SK-N-SH (cell line): ENCODE results near the gene ZCCHC8.

Experiments used
- EP300 ChIP-seq, 2 experiments: IDR thresholded peaks; 2 replicates each; pipeline versions ENCODE4 v1.4.0 to v1.6.1; 2012; ENCODE audit warnings: borderline replicate concordance in 1 of 2, low read depth in 1 of 2, low read length in 1 of 2
- FOXM1 ChIP-seq: IDR thresholded peaks from 2 replicates; pipeline ENCODE4 v1.4.0; 2012; ENCODE audit warnings: low read depth, mild to moderate bottlenecking
- MXI1 ChIP-seq: IDR thresholded peaks from 2 replicates; pipeline ENCODE4 v1.6.1; 2012; ENCODE audit warnings: mild to moderate bottlenecking, low read depth, low read length, improper control_type of control experiment
- NFIC ChIP-seq: IDR thresholded peaks from 2 replicates; pipeline ENCODE4 v1.4.0; 2012; ENCODE audit warnings: borderline replicate concordance
- POLR2AphosphoS5 ChIP-seq: IDR thresholded peaks from 2 replicates; pipeline ENCODE4 v1.6.1; 2012; ENCODE audit warnings: low read depth, low read length
- RAD21 ChIP-seq: IDR thresholded peaks from 2 replicates; pipeline ENCODE4 v1.6.1; 2012; ENCODE audit warnings: mild to moderate bottlenecking, low read length
- RFX5 ChIP-seq: IDR thresholded peaks from 2 replicates; pipeline ENCODE4 v1.6.1; 2012; ENCODE audit warnings: mild to moderate bottlenecking, improper control_type of control experiment, low read length
- TAF1 ChIP-seq: IDR thresholded peaks from 2 replicates; pipeline ENCODE4 v1.6.1; 2012; ENCODE audit warnings: low read depth, mild to moderate bottlenecking, low read length, moderate library complexity, borderline replicate concordance
- YY1 ChIP-seq: IDR thresholded peaks from 2 replicates; pipeline ENCODE4 v1.4.0; 2012; ENCODE audit warnings: low read depth, mild to moderate bottlenecking
- TF ChIP-seq, protein P1 (sequence below): fragments of 200-600 bp; sonication (generic); IDR thresholded peaks from 2 replicates; pipeline ENCODE4 v1.6.1; 2017; ENCODE audit warnings: antibody characterized with exemption, mild to moderate bottlenecking, moderate library complexity
- TF ChIP-seq, protein P2 (sequence below): IDR thresholded peaks from 2 replicates; pipeline ENCODE4 v1.4.0; 2012; ENCODE audit warnings: low read depth
- TF ChIP-seq, protein P3 (sequence below): fragments of 150-350 bp; IDR thresholded peaks from 2 replicates; pipeline ENCODE4 v1.6.1; 2017; ENCODE audit warnings: antibody characterized with exemption, low read length, low read depth, borderline replicate concordance
- TF ChIP-seq, protein P4 (sequence below): IDR thresholded peaks from 2 replicates; pipeline ENCODE4 v1.6.1; 2012; ENCODE audit warnings: mild to moderate bottlenecking, low read depth, low read length, moderate library complexity

DNA sequence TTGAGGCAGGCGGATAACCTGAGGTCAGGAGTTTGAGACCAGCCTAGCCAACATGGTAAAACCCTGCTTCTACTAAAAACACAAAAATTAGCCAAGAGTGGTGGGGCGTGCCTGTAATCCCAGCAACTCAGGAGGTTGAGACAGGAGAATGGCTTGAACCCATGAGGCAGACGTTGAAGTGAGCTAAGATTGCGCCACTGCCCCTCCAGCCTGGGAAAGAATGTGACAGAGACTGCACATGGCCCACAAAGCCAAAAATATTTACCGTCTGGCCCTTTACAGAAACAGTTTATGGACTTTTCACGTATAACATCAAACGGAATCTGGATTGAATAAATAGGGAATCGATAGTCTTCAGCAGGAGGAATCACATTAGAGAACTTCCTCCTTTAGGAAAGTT lies 22.5 kb upstream of the ZCCHC8 start:
- TF ChIP-seq, protein P1, sequence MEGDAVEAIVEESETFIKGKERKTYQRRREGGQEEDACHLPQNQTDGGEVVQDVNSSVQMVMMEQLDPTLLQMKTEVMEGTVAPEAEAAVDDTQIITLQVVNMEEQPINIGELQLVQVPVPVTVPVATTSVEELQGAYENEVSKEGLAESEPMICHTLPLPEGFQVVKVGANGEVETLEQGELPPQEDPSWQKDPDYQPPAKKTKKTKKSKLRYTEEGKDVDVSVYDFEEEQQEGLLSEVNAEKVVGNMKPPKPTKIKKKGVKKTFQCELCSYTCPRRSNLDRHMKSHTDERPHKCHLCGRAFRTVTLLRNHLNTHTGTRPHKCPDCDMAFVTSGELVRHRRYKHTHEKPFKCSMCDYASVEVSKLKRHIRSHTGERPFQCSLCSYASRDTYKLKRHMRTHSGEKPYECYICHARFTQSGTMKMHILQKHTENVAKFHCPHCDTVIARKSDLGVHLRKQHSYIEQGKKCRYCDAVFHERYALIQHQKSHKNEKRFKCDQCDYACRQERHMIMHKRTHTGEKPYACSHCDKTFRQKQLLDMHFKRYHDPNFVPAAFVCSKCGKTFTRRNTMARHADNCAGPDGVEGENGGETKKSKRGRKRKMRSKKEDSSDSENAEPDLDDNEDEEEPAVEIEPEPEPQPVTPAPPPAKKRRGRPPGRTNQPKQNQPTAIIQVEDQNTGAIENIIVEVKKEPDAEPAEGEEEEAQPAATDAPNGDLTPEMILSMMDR, result no peak
- TF ChIP-seq POLR2AphosphoS5 (no peak), EP300 (IDR thresholded peaks at IDR 0.05; ENCODE audit: borderline replicate concordance in 1 of 2, low read depth in 1 of 2, low read length in 1 of 2) (no peak), NFIC (no peak), RAD21 (no peak), RFX5 (no peak), TAF1 (no peak), FOXM1 (no peak), YY1 (no peak), MXI1 (peak; percentile 24; the same call in 1 of the 2 replicates)
- TF ChIP-seq, protein P2, sequence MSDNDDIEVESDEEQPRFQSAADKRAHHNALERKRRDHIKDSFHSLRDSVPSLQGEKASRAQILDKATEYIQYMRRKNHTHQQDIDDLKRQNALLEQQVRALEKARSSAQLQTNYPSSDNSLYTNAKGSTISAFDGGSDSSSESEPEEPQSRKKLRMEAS, result no peak
- TF ChIP-seq, protein P3, sequence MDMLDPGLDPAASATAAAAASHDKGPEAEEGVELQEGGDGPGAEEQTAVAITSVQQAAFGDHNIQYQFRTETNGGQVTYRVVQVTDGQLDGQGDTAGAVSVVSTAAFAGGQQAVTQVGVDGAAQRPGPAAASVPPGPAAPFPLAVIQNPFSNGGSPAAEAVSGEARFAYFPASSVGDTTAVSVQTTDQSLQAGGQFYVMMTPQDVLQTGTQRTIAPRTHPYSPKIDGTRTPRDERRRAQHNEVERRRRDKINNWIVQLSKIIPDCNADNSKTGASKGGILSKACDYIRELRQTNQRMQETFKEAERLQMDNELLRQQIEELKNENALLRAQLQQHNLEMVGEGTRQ, result no peak
- TF ChIP-seq, protein P4, sequence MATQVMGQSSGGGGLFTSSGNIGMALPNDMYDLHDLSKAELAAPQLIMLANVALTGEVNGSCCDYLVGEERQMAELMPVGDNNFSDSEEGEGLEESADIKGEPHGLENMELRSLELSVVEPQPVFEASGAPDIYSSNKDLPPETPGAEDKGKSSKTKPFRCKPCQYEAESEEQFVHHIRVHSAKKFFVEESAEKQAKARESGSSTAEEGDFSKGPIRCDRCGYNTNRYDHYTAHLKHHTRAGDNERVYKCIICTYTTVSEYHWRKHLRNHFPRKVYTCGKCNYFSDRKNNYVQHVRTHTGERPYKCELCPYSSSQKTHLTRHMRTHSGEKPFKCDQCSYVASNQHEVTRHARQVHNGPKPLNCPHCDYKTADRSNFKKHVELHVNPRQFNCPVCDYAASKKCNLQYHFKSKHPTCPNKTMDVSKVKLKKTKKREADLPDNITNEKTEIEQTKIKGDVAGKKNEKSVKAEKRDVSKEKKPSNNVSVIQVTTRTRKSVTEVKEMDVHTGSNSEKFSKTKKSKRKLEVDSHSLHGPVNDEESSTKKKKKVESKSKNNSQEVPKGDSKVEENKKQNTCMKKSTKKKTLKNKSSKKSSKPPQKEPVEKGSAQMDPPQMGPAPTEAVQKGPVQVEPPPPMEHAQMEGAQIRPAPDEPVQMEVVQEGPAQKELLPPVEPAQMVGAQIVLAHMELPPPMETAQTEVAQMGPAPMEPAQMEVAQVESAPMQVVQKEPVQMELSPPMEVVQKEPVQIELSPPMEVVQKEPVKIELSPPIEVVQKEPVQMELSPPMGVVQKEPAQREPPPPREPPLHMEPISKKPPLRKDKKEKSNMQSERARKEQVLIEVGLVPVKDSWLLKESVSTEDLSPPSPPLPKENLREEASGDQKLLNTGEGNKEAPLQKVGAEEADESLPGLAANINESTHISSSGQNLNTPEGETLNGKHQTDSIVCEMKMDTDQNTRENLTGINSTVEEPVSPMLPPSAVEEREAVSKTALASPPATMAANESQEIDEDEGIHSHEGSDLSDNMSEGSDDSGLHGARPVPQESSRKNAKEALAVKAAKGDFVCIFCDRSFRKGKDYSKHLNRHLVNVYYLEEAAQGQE, result no peak
